ENCODE measurements around the gene PTPRN2.

- TF ChIP-seq, protein P1, sequence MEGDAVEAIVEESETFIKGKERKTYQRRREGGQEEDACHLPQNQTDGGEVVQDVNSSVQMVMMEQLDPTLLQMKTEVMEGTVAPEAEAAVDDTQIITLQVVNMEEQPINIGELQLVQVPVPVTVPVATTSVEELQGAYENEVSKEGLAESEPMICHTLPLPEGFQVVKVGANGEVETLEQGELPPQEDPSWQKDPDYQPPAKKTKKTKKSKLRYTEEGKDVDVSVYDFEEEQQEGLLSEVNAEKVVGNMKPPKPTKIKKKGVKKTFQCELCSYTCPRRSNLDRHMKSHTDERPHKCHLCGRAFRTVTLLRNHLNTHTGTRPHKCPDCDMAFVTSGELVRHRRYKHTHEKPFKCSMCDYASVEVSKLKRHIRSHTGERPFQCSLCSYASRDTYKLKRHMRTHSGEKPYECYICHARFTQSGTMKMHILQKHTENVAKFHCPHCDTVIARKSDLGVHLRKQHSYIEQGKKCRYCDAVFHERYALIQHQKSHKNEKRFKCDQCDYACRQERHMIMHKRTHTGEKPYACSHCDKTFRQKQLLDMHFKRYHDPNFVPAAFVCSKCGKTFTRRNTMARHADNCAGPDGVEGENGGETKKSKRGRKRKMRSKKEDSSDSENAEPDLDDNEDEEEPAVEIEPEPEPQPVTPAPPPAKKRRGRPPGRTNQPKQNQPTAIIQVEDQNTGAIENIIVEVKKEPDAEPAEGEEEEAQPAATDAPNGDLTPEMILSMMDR (conservative IDR thresholded peaks at IDR 0.05; ENCODE audit: low read depth, low read length): no peak
- TF ChIP-seq EZH2 (IDR thresholded peaks at IDR 0.05; ENCODE audit: borderline replicate concordance, low read depth, low read length, poor library complexity, severe bottlenecking): no peak
These were observed at the start of gene PTPRN2 for GRCh38 chr7:158587162-158588084.

All from A673 (cell line).